ENCODE measurements around the gene TPPP.

DNA sequence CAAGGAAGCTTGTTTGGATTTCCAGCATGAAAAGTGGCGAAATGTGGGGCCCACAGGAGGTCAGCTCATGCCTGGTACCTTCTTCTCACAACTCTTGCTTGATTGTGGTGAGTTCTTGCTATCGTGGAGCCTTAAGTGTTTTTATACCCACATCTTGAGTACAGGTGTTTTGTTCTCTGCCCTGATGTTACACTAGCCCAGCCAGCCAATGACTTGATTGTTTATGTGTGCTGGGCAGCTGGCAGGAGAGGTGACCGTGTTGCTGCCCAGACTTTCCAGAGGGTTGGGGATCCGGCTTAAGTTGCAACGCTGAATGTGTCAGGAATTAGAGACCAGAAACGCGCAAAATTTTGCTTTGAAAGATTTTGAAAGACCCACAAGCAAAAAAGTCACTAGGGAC is 24.0 kb upstream of the TPPP start:
- TF ChIP-seq, protein P1, sequence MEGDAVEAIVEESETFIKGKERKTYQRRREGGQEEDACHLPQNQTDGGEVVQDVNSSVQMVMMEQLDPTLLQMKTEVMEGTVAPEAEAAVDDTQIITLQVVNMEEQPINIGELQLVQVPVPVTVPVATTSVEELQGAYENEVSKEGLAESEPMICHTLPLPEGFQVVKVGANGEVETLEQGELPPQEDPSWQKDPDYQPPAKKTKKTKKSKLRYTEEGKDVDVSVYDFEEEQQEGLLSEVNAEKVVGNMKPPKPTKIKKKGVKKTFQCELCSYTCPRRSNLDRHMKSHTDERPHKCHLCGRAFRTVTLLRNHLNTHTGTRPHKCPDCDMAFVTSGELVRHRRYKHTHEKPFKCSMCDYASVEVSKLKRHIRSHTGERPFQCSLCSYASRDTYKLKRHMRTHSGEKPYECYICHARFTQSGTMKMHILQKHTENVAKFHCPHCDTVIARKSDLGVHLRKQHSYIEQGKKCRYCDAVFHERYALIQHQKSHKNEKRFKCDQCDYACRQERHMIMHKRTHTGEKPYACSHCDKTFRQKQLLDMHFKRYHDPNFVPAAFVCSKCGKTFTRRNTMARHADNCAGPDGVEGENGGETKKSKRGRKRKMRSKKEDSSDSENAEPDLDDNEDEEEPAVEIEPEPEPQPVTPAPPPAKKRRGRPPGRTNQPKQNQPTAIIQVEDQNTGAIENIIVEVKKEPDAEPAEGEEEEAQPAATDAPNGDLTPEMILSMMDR (IDR thresholded peaks at IDR 0.05), result no peak
- TF ChIP-seq, protein P2, sequence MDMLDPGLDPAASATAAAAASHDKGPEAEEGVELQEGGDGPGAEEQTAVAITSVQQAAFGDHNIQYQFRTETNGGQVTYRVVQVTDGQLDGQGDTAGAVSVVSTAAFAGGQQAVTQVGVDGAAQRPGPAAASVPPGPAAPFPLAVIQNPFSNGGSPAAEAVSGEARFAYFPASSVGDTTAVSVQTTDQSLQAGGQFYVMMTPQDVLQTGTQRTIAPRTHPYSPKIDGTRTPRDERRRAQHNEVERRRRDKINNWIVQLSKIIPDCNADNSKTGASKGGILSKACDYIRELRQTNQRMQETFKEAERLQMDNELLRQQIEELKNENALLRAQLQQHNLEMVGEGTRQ (IDR thresholded peaks at IDR 0.05), result no peak
- TF ChIP-seq NR3C1 (IDR thresholded peaks at IDR 0.05) (no peak), POLR2AphosphoS2 (conservative IDR thresholded peaks at IDR 0.05; ENCODE audit: low read length) (no peak)
